HK-2 (cell line): ENCODE results near the gene FEM1C.
"Not testable (repeated sequence)": the region's sequence is repeated elsewhere in the genome, so short reads cannot be mapped to it uniquely, and the experiment has no call there.

Experiments used
- DNase-seq: peaks from one replicate; pipeline ENCODE4 v3.0.0-alpha.2; 2018; ENCODE audit not compliant: unreplicated experiment

Gene FEM1C

GRCh38 chr5:115520191-115520590 lies 24.4 kb downstream of the FEM1C start:
- no peak for DNase-seq

- DNase-seq: no peak
These were observed 28.2 kb downstream of the FEM1C start for GRCh38 chr5:115516372-115516771.

- no peak for DNase-seq
These were observed 30.4 kb downstream of the FEM1C start for GRCh38 chr5:115514220-115514619.

GRCh38 chr5:115511632-115512031 lies 32.9 kb downstream of the FEM1C start:
- no peak for DNase-seq

GRCh38 chr5:115510145-115510645 lies 34.4 kb downstream of the FEM1C start:
- no peak for DNase-seq

GRCh38 chr5:115509547-115509946 lies 35.0 kb downstream of the FEM1C start:
- DNase-seq: no peak

- no peak for DNase-seq
These were observed 36.9 kb downstream of the FEM1C start for GRCh38 chr5:115507681-115508080.

- no peak for DNase-seq
These were observed 41.2 kb downstream of the FEM1C start for GRCh38 chr5:115503420-115503819.

- DNase-seq: no peak
These were observed 42.9 kb downstream of the FEM1C start for GRCh38 chr5:115501464-115502210.

GRCh38 chr5:115500225-115500624 lies 44.4 kb downstream of the FEM1C start:
- no peak for DNase-seq

- no peak for DNase-seq
These were observed 47.5 kb downstream of the FEM1C start for GRCh38 chr5:115496936-115497576.

GRCh38 chr5:115494570-115495289 lies 49.8 kb downstream of the FEM1C start:
- DNase-seq: no peak

- DNase-seq: no peak
These were observed 54.0 kb downstream of the FEM1C start for GRCh38 chr5:115490596-115490995.

GRCh38 chr5:115489733-115490132 lies 54.8 kb downstream of the FEM1C start:
- no peak for DNase-seq

GRCh38 chr5:115487756-115488155 lies 56.8 kb downstream of the FEM1C start:
- no peak for DNase-seq

GRCh38 chr5:115487168-115487567 lies 57.4 kb downstream of the FEM1C start:
- no peak for DNase-seq

GRCh38 chr5:115486728-115487127 lies 57.8 kb downstream of the FEM1C start:
- no peak for DNase-seq

- no peak for DNase-seq
These were observed 60.2 kb downstream of the FEM1C start for GRCh38 chr5:115484368-115484767.

- no peak for DNase-seq
These were observed 63.7 kb downstream of the FEM1C start for GRCh38 chr5:115480900-115481299.

GRCh38 chr5:115480271-115480670 lies 64.3 kb downstream of the FEM1C start:
- no peak for DNase-seq

- not testable (repeated sequence) for DNase-seq
These were observed 65.3 kb downstream of the FEM1C start for GRCh38 chr5:115479166-115479873.

- DNase-seq: no peak
These were observed 66.3 kb downstream of the FEM1C start for GRCh38 chr5:115478281-115478680.
